Prostate gland (tissue), 2 donors: Measurements from ENCODE around the gene SUV39H2. TPM values are rescaled to one million over a fixed set of nuclear protein-coding genes. Genes with fewer than 3 reads are reported as not detected.
"Not testable (repeated sequence)": the region's sequence is repeated elsewhere in the genome, so short reads cannot be mapped to it uniquely, and the experiment has no call there.

ENCODE experiments used
- DNase-seq: peaks from one replicate; pipeline ENCODE4 v3.0.0-alpha.2; 2019; ENCODE audit warnings: low spot score
- H3K27ac ChIP-seq, 2 donors: fragments of 200-600 bp; sonication (generic); 2 replicates each; pipeline ENCODE4 v1.5.1; 2017 to 2019
- H3K27me3 ChIP-seq: fragments of 200-600 bp; sonication (generic); replicated peaks from 2 replicates; pipeline ENCODE4 v1.5.1; 2019; ENCODE audit not compliant: insufficient read depth
- H3K36me3 ChIP-seq, 2 donors: fragments of 200-600 bp; sonication (generic); 1 replicate in 1 of 2; 2 replicates in 1 of 2; pipeline versions ENCODE4 v1.5.1 to v1.8.1; 2017 to 2019
- H3K4me1 ChIP-seq: fragments of 200-600 bp; sonication (generic); replicated peaks from 2 replicates; pipeline ENCODE4 v1.5.1; 2019
- H3K4me3 ChIP-seq, 2 donors: fragments of 200-600 bp; sonication (generic); 2 replicates each; pipeline ENCODE4 v1.5.1; 2017 to 2019
- H3K9me3 ChIP-seq: fragments of 200-600 bp; sonication (generic); 2 replicates; pipeline ENCODE4 v1.5.1; 2017
- POLR2A ChIP-seq: fragments of 450-650 bp; IDR thresholded peaks from one replicate; pipeline ENCODE4 v1.6.1; 2016; ENCODE audit warnings: antibody characterized with exemption, mild to moderate bottlenecking
- POLR2AphosphoS5 ChIP-seq: sonication (generic); formaldehyde crosslinking; IDR thresholded peaks from one replicate; pipeline ENCODE4 v1.6.1; 2017; ENCODE audit warnings: antibody characterized with exemption
- WGBS: methylation state at CpG from one replicate; pipeline ENCODE4 v1.1.5; 2018; 5-methylcytosine and 5-hydroxymethylcytosine counted together
- intact Hi-C: fragments of 100-400 bp; cut with DNase I; formaldehyde crosslinking; loops from one replicate; pipeline ENCODE4 v1.14.2; 2022
- total RNA-seq, 2 donors: library from RNA; depleted of rRNA; stranded (reverse); fragments of >200 nt; gene quantifications; one replicate each; pipeline ENCODE4 v1.1.0, GENCODE V29; 2016
- TF ChIP-seq, protein P1 (sequence below), 4 experiments: fragments of 200-600 bp in 2 of 4; fragments of 450-650 bp in 2 of 4; sonication (generic) in 2 of 4; IDR thresholded peaks; 1 replicate in 3 of 4; 2 replicates in 1 of 4; pipeline ENCODE4 v1.5.1; 2016 to 2019; ENCODE audit warnings: antibody characterized with exemption in 4 of 4, mild to moderate bottlenecking in 2 of 4, moderate library complexity in 2 of 4

The SUV39H2 gene
- total RNA-seq, 2 donors from 2014 or later = 13.2 to 15.3 TPM

DNA sequence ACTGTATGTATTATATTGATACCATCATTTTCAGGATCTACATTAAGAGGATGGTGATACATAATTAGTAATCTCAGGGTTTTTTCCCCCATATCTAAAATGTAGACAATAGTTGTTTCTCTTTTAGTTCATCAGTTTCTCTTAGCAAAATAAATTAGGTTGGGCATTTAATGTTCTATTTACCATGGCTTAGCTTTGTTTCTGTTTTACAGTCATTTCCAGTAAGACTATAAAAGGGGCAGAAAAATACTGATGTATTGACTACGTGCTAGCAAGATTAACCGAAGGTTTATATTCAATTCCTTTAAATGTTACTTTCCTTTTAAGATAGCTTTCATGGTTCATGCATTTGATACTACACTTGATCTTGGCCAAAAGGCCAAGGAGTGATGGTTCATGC lies 26.2 kb downstream of the SUV39H2 start:
- Histone ChIP-seq H3K9me3 (no peaks in the 10 kb centered on the region), H3K27ac (peak overlapping the region in 1 of 2 donors; percentile 71), H3K36me3 (no peaks in the 10 kb centered on the region), H3K4me3 (no peak overlapping the region), H3K27me3 (no peaks in the 10 kb centered on the region), H3K4me1 (peaks cover 3% of the 10 kb centered on the region)
- TF ChIP-seq POLR2AphosphoS5 (no peak), POLR2A (no peak)
- TF ChIP-seq, protein P1, sequence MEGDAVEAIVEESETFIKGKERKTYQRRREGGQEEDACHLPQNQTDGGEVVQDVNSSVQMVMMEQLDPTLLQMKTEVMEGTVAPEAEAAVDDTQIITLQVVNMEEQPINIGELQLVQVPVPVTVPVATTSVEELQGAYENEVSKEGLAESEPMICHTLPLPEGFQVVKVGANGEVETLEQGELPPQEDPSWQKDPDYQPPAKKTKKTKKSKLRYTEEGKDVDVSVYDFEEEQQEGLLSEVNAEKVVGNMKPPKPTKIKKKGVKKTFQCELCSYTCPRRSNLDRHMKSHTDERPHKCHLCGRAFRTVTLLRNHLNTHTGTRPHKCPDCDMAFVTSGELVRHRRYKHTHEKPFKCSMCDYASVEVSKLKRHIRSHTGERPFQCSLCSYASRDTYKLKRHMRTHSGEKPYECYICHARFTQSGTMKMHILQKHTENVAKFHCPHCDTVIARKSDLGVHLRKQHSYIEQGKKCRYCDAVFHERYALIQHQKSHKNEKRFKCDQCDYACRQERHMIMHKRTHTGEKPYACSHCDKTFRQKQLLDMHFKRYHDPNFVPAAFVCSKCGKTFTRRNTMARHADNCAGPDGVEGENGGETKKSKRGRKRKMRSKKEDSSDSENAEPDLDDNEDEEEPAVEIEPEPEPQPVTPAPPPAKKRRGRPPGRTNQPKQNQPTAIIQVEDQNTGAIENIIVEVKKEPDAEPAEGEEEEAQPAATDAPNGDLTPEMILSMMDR (IDR thresholded peaks at IDR 0.05) = no peak
- intact Hi-C loops = no loop called here
- DNase-seq = no peak
- 74% methylated on average over 2 of the region's 2 CpGs for WGBS

DNA sequence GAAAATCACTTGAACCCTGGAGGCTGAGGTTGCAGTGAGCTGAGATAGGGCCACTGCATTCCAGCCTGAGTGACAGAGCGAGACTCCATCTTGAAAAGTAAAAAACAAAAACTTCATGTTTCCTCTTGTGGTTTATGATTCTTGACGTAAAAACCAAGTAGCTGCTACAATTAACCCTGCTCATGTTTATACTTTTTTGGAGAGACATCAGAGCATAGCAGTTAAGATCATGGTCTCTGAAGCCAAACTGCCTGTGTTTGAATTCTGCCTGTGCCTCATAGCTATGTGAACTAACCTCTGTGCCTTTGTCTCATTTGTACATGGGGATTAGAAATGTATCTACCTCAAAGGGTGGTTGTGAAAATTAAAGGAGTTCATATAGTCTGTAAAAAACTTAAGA lies 27.2 kb downstream of the SUV39H2 start:
- WGBS = 70% methylated on average over 2 of the region's 2 CpGs
- no peaks in the 10 kb centered on the region for H3K9me3 ChIP-seq
- TF ChIP-seq, protein P1 (IDR thresholded peaks at IDR 0.05) = no peak
- TF ChIP-seq POLR2AphosphoS5 (no peak), POLR2A (no peak)
- H3K27ac ChIP-seq = peak overlapping the region; percentile 59 to 71
- no peaks in the 10 kb centered on the region for H3K36me3 ChIP-seq
- H3K4me3 ChIP-seq = no peak overlapping the region
- no peaks in the 10 kb centered on the region for H3K27me3 ChIP-seq
- no peak for DNase-seq
- intact Hi-C loops = no loop called here
- H3K4me1 ChIP-seq = peaks cover 4% of the 10 kb centered on the region

DNA sequence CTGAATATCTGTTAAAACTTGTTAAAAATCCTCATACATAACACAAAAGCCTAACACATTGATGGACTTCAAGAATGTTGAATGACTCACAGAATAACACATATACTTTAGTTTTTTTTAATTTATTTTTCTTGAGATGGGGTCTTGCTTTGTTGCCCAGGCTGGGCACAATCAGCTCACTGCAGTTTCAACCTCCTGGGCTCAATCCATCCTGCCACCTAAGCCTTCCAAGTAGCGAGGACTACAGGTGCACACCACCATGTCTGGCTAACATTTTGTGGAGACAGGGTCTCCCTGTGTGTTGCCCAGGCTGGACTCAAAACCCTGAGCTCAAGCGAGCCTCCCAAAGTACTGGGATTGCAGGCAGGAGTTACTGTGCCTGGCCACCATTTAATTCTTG lies 28.1 kb downstream of the SUV39H2 start:
- no peaks in the 10 kb centered on the region for H3K36me3 ChIP-seq
- TF ChIP-seq, protein P1 (IDR thresholded peaks at IDR 0.05) = no peak
- TF ChIP-seq POLR2AphosphoS5 (no peak), POLR2A (no peak)
- no peaks in the 10 kb centered on the region for H3K27me3 ChIP-seq
- peak overlapping the region in 1 of 2 donors; percentile 71 for H3K27ac ChIP-seq
- intact Hi-C loops = no loop called here
- 87% methylated on average over 2 of the region's 2 CpGs for WGBS
- no peak overlapping the region for H3K4me3 ChIP-seq
- peaks cover 4% of the 10 kb centered on the region for H3K4me1 ChIP-seq
- DNase-seq = no peak
- H3K9me3 ChIP-seq = no peaks in the 10 kb centered on the region

DNA sequence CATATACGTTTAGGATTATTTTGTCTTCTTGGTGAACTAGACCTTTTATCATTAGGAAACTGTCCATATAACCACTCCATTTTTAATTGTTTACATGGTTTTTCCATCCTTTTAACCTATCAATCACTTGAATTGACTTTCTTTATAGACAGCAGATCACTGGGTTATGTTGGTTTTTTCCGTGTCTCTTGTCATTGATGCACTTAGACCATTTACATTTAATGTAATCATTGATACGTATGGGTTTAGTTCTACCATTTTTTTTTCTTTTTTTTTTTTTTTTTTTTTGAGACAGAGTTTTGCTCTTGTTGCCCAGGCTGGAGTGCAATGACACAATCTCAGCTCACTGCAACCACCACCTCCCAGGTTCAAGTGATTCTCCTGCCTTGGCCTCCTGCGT lies 28.9 kb downstream of the SUV39H2 start:
- H3K4me3 ChIP-seq, DNase-seq, H3K27me3 ChIP-seq, H3K9me3 ChIP-seq, H3K36me3 ChIP-seq, intact Hi-C loops, H3K4me1 ChIP-seq: not testable (repeated sequence)
- peak overlapping the region in 1 of 2 donors; percentile 43 for H3K27ac ChIP-seq
- 98% methylated on average over 4 of the region's 4 CpGs for WGBS

DNA sequence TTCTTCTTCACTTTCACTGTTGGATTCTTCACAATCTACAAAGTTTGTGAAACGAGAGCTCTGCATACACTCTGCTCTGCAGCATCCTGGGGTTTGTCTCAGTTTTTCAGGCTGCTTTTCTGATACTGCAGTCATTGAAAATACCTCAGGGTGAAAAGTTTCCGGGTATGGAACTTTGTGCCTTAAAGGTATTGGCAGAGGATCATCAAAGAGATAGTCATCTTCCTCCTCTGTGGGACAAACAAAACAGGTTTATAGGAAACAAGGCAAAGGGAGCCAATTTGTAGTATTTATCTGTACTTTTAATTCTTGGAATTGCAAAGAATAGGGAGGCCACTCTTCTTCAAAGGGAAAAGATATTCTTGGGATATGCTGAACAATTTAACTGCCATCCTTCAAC lies 30.4 kb downstream of the SUV39H2 start:
- Histone ChIP-seq H3K36me3 (no peaks in the 10 kb centered on the region), H3K4me1 (peaks cover 4% of the 10 kb centered on the region), H3K27ac (peak overlapping the region in 1 of 2 donors; percentile 43), H3K27me3 (no peaks in the 10 kb centered on the region), H3K9me3 (no peaks in the 10 kb centered on the region), H3K4me3 (no peak overlapping the region)
- no peak for DNase-seq
- no peak for TF ChIP-seq POLR2A
- TF ChIP-seq, protein P1 (IDR thresholded peaks at IDR 0.05) = no peak
- no peak for TF ChIP-seq POLR2AphosphoS5
- intact Hi-C loops = no loop called here
- WGBS = 34% methylated on average over 2 of the region's 2 CpGs
